Astrocyte (in vitro differentiated cells and primary cell): ENCODE results near the gene TMEM74B.

Experiments used
- CTCF ChIP-seq: IDR thresholded peaks from 2 replicates; pipeline ENCODE4 v1.5.1; 2011; ENCODE audit warnings: low read depth, mild to moderate bottlenecking, inconsistent platforms, low read length, moderate library complexity; ENCODE audit not compliant: insufficient read depth
- EZH2 ChIP-seq: IDR thresholded peaks from 2 replicates; pipeline ENCODE4 v1.6.1; 2012; ENCODE audit warnings: mild to moderate bottlenecking, low read length, inconsistent platforms; ENCODE audit not compliant: insufficient read depth

- no peak for TF ChIP-seq CTCF
- no peak for TF ChIP-seq EZH2
These were observed 19.3 kb downstream of the TMEM74B start for GRCh38 chr20:1165521-1165920.
